Psoas muscle (tissue), 8 donors: ENCODE measurements around the gene SPAG16. TPM values are rescaled to one million over a fixed set of nuclear protein-coding genes. Genes with fewer than 3 reads are reported as not detected.

Experiments
- ATAC-seq, 4 donors: fragments of 200-7000 bp; cut with Tn5 transposase; one replicate each; pipeline ENCODE4 v1.9.1; 2020; ENCODE audit warnings: moderate library complexity in 3 of 4, mild to moderate bottlenecking in 2 of 4
- DNase-seq, 2 donors: peaks; one replicate each; pipeline ENCODE4 v3.0.0-alpha.2; 2020
- H3K27ac ChIP-seq: fragments of 200-600 bp; one replicate; pipeline ENCODE4 v1.8.0; 2022
- H3K27me3 ChIP-seq, 3 donors: fragments of 200-600 bp in 1 of 3; one replicate each; pipeline versions ENCODE4 v1.6.1 to v1.8.0; 2013 to 2022; ENCODE audit warnings: low read length in 2 of 3, mild to moderate bottlenecking in 2 of 3, moderate library complexity in 1 of 3; ENCODE audit not compliant: insufficient read depth in 3 of 3
- H3K36me3 ChIP-seq, 2 donors: fragments of 200-600 bp in 1 of 2; one replicate each; pipeline versions ENCODE4 v1.6.1 to v1.8.0; 2013 to 2022; ENCODE audit warnings: low read depth in 1 of 2, mild to moderate bottlenecking in 1 of 2, moderate library complexity in 1 of 2; ENCODE audit not compliant: insufficient read depth in 1 of 2
- H3K4me1 ChIP-seq: fragments of 200-600 bp; one replicate; pipeline ENCODE4 v1.8.0; 2022
- H3K4me3 ChIP-seq: fragments of 200-600 bp; one replicate; pipeline ENCODE4 v1.8.0; 2022; ENCODE audit warnings: mild to moderate bottlenecking
- H3K9me3 ChIP-seq: fragments of 200-600 bp; one replicate; pipeline ENCODE4 v1.8.0; 2022
- CTCF ChIP-seq: fragments of 200-600 bp; IDR thresholded peaks from one replicate; pipeline ENCODE4 v1.8.0; 2022; ENCODE audit warnings: antibody characterized with exemption
- WGBS, 3 donors: extraction: QIAGEN DNeasy Blood & Tissue Kit; methylation state at CpG; one replicate each; pipeline versions ENCODE4 v1.1.6 to v1.1.7; 2013; 5-methylcytosine and 5-hydroxymethylcytosine counted together
- intact Hi-C, 2 donors: fragments of 100-400 bp; cut with DNase I; formaldehyde crosslinking; loops; one replicate each; pipeline versions ENCODE4 v1.11.0 to v1.14.2; 2022
- polyA plus RNA-seq, 3 donors: library from polyadenylated mRNA; stranded (reverse); fragments of 200-250 nt; gene quantifications; one replicate each; pipeline ENCODE4 v1.2.3, GENCODE V29; 2013
- total RNA-seq, 4 donors: library from RNA; stranded (reverse); fragmentation: NEBNext Ultra II Directional in 2 of 4; extraction: Animal tissue kit (Norgen Biotek cat#: 25700) in 2 of 4; gene quantifications; one replicate each; pipeline versions ENCODE4 v1.2.1 to v1.2.4, GENCODE V29; 2021 to 2023
- donor health status: healthy with polysubstance abuse.
- donor health status: DM: no; HTN: no; CAD: no; lungs with moderate emphysema.
- donor health status: Bipolar disorder and iron deficiency.
- donor health status: healthy.
- donor health status: DM: yes; HTN: yes; CAD: no.
- donor health status: DM: no; HTN: no; CAD: no.
- donor health status: DM: no; HTN: no; CAD: no.
- donor health status: DM: yes; HTN: yes; CAD: no.

The SPAG16 gene
- total and polyA plus RNA-seq, 7 donors = 1.6 to 8.7 (median 4.3) TPM

GRCh38 chr2:213627054-213627710 lies 342.9 kb downstream of the SPAG16 start:
- intact Hi-C loops = no loop called here
- no peaks in the 10 kb centered on the region for H3K9me3 ChIP-seq
- no peaks in the 10 kb centered on the region for H3K36me3 ChIP-seq
- H3K4me1 ChIP-seq = no peaks in the 10 kb centered on the region
- DNase-seq (no peak), ATAC-seq (no peak)
- 81 to 86% (median 84%) methylated on average over 5 of the region's 5 CpGs for WGBS, 3 donors
- H3K4me3 ChIP-seq = no peak overlapping the region
- H3K27ac ChIP-seq = no peak overlapping the region
- no peaks in the 10 kb centered on the region for H3K27me3 ChIP-seq
- no peak for TF ChIP-seq CTCF

GRCh38 chr2:213627835-213628460 lies 343.7 kb downstream of the SPAG16 start:
- no peaks in the 10 kb centered on the region for H3K36me3 ChIP-seq
- intact Hi-C loops = no loop called here
- no peaks in the 10 kb centered on the region for H3K4me1 ChIP-seq
- no peaks in the 10 kb centered on the region for H3K27me3 ChIP-seq
- no peak for ATAC-seq
- no peak overlapping the region for H3K4me3 ChIP-seq
- no peak for TF ChIP-seq CTCF
- 80 to 86% (median 83%) methylated on average over 2 of the region's 2 CpGs for WGBS, 3 donors
- no peak for DNase-seq
- H3K27ac ChIP-seq = no peak overlapping the region
- peaks cover under 1% of the 10 kb centered on the region for H3K9me3 ChIP-seq

GRCh38 chr2:213640738-213641425 lies 356.6 kb downstream of the SPAG16 start:
- no peak for TF ChIP-seq CTCF
- WGBS, 3 donors = 36 to 39% (median 36%) methylated on average over 3 of the region's 3 CpGs
- ATAC-seq (no peak), DNase-seq (no peak)
- Histone ChIP-seq H3K9me3 (peaks cover 1% of the 10 kb centered on the region), H3K27ac (no peak overlapping the region), H3K4me3 (no peak overlapping the region), H3K4me1 (no peaks in the 10 kb centered on the region), H3K27me3 (no peaks in the 10 kb centered on the region), H3K36me3 (no peaks in the 10 kb centered on the region)
- intact Hi-C loops = no loop called here

GRCh38 chr2:213644926-213645325 lies 360.7 kb downstream of the SPAG16 start:
- Histone ChIP-seq H3K36me3 (no peaks in the 10 kb centered on the region), H3K4me3 (no peak overlapping the region), H3K9me3 (no peaks in the 10 kb centered on the region), H3K27ac (no peak overlapping the region), H3K4me1 (no peaks in the 10 kb centered on the region), H3K27me3 (no peaks in the 10 kb centered on the region)
- DNase-seq = no peak
- 69 to 84% (median 80%) methylated on average over 4 of the region's 4 CpGs for WGBS, 3 donors
- no peak for TF ChIP-seq CTCF
- intact Hi-C loops = no loop called here
- no peak for ATAC-seq
